Measurements from ENCODE around the gene PGM1. TPM values are rescaled to one million over a fixed set of nuclear protein-coding genes. Genes with fewer than 3 reads are reported as not detected.

Gene PGM1
- total and polyA plus RNA-seq, 9 of the 15 experiments (the other 6 are each of a cell fraction or from before 2014, with no cell fraction given): 0.03 to 0.31 (median 0.09) TPM; not detected in 5

DNA sequence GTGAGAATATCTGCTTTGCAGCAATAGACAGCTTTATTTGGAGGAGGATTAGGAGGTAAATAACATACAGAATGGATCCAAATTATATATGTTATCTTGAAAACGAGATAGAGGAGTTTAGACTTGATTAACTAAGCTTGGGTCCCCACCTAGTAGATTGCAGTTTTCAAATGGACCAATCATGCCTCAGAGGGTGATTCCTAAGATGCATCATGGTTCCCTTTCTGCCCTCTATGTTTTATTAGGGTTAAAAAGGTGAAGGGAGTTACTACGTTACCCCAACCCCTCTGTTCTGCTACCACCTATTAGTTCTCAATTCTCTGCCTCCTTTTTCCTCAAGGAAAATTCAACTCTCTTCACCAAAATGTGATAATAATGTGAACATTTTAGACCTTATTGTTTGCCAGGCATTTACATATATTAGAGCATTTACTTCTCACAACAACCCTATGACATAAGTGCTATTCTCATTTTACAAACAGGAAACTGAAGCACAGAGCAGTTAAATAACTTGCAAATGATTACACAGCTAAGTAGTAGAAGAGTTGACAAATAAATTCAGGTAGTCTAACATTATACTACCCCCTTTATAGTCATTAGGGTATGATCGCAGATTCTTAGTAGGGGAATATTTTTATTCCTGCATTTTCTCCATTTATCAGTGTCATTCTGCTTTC lies 23.4 kb upstream of the PGM1 start:
- ATAC-seq: no peak
- intact Hi-C loops (cut with micrococcal nuclease): no loop called here
- no peak overlapping the region for H3K4me3 ChIP-seq
- H3K4me1 ChIP-seq (replicated peaks in 1 of 2; ENCODE audit: control insufficient read depth in 2 of 2, insufficient read depth in 2 of 2, low read length in 2 of 2): no peaks in the 10 kb centered on the region
- 23% methylated on average over 3 of the region's 3 CpGs for WGBS (ENCODE audit: insufficient coverage, low coverage, missing lambda C conversion rate)
- no peak overlapping the region for H3K27ac ChIP-seq (ENCODE audit: extremely low read depth, low read depth, low read length)
- FAIRE-seq: no peak
- H4K20me1 ChIP-seq (replicated peaks; ENCODE audit: control insufficient read depth, insufficient read depth, low read length): no peaks in the 10 kb centered on the region
- no peak overlapping the region for H3K9ac ChIP-seq (ENCODE audit: insufficient read depth in 1 of 2, low read depth in 2 of 2, low read length in 2 of 2)
- in situ Hi-C loops (cut with MboI): no loop called here
- ChIA-PET CTCF (ENCODE audit: low intra/inter-chr PET ratio) (no interaction called here), POLR2A (interaction anchor here (0.8 kb wide), 1 partner anchor 15 kb away, joined by 3 read pairs; no protein-coding TSS in a partner anchor)
- no TSS peak for BruUV-seq (replicated peaks)
- no peak overlapping the region for H2AFZ ChIP-seq (ENCODE audit: low read depth, low read length)
- no peak for TF ChIP-seq MAFK (IDR thresholded peaks at IDR 0.05; ENCODE audit: low read length)
- TF ChIP-seq ZNF551 (CRISPR knock-in tag; IDR thresholded peaks at IDR 0.05): no peak
- TF ChIP-seq ZNF134 (CRISPR knock-in tag; conservative IDR thresholded peaks at IDR 0.05): no peak
- TF ChIP-seq ETV6 (IDR thresholded peaks at IDR 0.05; ENCODE audit: borderline replicate concordance in 1 of 2, low read depth in 2 of 2, low read length in 1 of 2): no peak
- no peak for TF ChIP-seq ETV6 (CRISPR knock-in tag; IDR thresholded peaks at IDR 0.05; ENCODE audit: borderline replicate concordance)
- TF ChIP-seq PBX2 (CRISPR knock-in tag; IDR thresholded peaks at IDR 0.05; ENCODE audit: low read depth): no peak
- no peak for TF ChIP-seq PBX2 (tag; conservative IDR thresholded peaks at IDR 0.05; ENCODE audit: low read depth)
- no peak for TF ChIP-seq SP1 (CRISPR knock-in tag; IDR thresholded peaks at IDR 0.05)
- TF ChIP-seq RBM14 (IDR thresholded peaks at IDR 0.05; ENCODE audit: borderline replicate concordance, insufficient read depth, low read depth, low read length): no peak
- TF ChIP-seq POLR3G (IDR thresholded peaks at IDR 0.05; ENCODE audit: extremely low read depth, insufficient read length, insufficient replicate concordance): no peak
- no peak for TF ChIP-seq ZBTB12 (CRISPR knock-in tag; IDR thresholded peaks at IDR 0.05)
- TF ChIP-seq CSDE1 (IDR thresholded peaks at IDR 0.05): no peak
- TF ChIP-seq BCL6 (CRISPR knock-in tag; IDR thresholded peaks at IDR 0.05): no peak
- TF ChIP-seq ZC3H11A (IDR thresholded peaks at IDR 0.05; ENCODE audit: low read depth, low read length): no peak
- TF ChIP-seq POLR2H (tag; IDR thresholded peaks at IDR 0.05; ENCODE audit: low read depth): no peak
- TF ChIP-seq ETS2 (tag; IDR thresholded peaks at IDR 0.05; ENCODE audit: borderline replicate concordance, poor library complexity, severe bottlenecking): no peak
- no peak for TF ChIP-seq HNRNPLL (IDR thresholded peaks at IDR 0.05; ENCODE audit: low read depth, low read length, poor library complexity, severe bottlenecking)
- TF ChIP-seq PCBP1 (IDR thresholded peaks at IDR 0.05; ENCODE audit: low read depth, low read length, poor library complexity, severe bottlenecking): no peak
- H3K4me2 ChIP-seq (ENCODE audit: insufficient read depth, low read length): no peak overlapping the region
- no peaks in the 10 kb centered on the region; a peak in 1 of 5 replicates for H3K27me3 ChIP-seq (ENCODE audit: control insufficient read depth in 2 of 2, insufficient read depth in 2 of 2, low read length in 2 of 2)
- no peaks in the 10 kb centered on the region for H3K36me3 ChIP-seq (ENCODE audit: control insufficient read depth, insufficient read depth, low read length)
- no peak for DNase-seq (ENCODE audit: extremely low read depth in 1 of 4, low spot score in 3 of 4)
- no peaks in the 10 kb centered on the region for H3K9me3 ChIP-seq (replicated peaks; ENCODE audit: control insufficient read depth, insufficient read depth, low read depth, low read length)
- no peaks in the 10 kb centered on the region for H3K9me1 ChIP-seq (ENCODE audit: control insufficient read depth, insufficient read depth, low read length)
- H3K79me2 ChIP-seq (ENCODE audit: control insufficient read depth, insufficient read depth, low read length): no peaks in the 10 kb centered on the region

All from K562 (cell line).